ENCODE measurements around the gene ATP12A.

ATP12A gene

DNA sequence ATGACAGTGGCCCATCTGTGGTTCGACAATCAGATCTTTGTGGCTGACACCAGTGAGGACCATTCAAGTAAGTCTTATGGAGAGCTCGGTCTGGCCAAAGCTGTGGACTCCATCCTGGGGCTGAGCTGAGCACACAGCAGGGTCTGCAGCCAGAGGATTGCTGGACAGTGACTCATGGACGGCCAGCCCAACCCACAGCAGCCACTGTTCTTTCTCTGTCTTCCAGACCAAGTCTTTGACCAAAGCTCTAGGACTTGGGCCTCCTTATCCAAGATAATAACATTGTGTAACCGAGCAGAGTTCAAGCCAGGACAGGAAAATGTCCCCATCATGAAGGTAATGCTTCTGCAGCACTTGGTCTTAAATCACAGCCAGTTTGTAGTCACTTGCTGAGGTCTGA is 12.4 kb downstream of the ATP12A start:
- no peak overlapping the region for H3K27ac ChIP-seq (ENCODE audit: low read length)
- H3K9me3 ChIP-seq (ENCODE audit: control insufficient read depth in 1 of 2, low read length in 2 of 2) = no peaks in the 10 kb centered on the region
- H3K36me3 ChIP-seq (ENCODE audit: control insufficient read depth in 1 of 2, insufficient read depth in 2 of 2, low read length in 2 of 2) = no peaks in the 10 kb centered on the region
- no peak overlapping the region for H3K4me3 ChIP-seq (ENCODE audit: low read depth in 1 of 2, low read length in 2 of 2)
- H3K27me3 ChIP-seq (ENCODE audit: low read depth, low read length) = no peaks in the 10 kb centered on the region
- no peaks in the 10 kb centered on the region for H3K4me1 ChIP-seq (ENCODE audit: control insufficient read depth in 1 of 2, insufficient read depth in 2 of 2, low read length in 2 of 2)

DNA sequence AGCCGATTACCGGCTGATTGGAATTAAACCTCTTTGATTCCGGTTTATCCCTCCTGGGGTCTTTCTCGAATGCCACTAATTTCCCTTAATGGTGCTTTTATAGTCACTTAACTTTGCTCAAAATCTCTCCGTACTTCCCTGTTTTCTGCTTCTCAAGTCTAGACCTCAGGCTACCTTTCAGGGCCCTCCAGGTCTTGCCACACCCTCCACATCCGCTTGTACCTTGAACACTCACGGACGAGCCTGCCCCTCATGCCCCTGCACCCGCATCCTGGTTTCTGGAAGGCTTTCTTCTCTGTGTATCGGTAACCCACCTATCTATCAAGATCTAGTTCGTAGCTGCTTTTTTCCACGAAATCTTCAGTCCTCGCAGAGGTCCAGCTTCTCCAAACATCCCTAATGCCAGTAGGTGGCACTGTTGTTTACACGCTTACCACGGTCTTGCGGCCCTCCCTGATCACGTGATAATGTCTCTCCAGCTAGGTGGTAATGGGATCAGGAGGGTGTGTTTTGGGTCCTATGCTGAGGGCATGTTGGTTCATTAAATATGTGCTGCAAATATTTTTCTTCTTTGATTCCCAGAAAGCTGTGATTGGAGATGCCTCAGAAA is 13.8 kb downstream of the ATP12A start:
- no peaks in the 10 kb centered on the region for H3K27me3 ChIP-seq (ENCODE audit: low read depth, low read length)

DNA sequence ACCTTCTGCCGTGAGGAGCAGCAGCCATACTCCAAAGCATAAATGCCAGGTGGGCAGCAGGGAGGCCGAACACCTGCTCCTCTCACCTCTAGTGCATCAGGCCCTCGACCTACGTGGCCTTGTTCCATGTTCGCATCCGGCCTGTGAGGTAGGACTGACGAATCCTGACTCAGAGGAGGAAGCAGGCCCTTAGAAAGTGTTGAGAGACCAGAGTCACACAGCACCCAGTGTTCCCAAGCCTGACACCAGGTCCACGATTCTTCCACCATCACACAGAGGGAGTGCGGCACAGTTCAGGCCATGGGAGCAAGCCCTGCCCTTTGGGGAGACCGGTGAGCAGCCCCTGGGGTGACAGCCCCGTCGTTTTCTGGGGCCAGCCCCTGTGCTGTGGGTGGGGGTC is 14.7 kb downstream of the ATP12A start:
- Histone ChIP-seq H3K4me3 (ENCODE audit: low read depth in 1 of 2, low read length in 2 of 2) (no peak overlapping the region), H3K4me1 (ENCODE audit: control insufficient read depth in 1 of 2, insufficient read depth in 2 of 2, low read length in 2 of 2) (no peaks in the 10 kb centered on the region), H3K36me3 (ENCODE audit: control insufficient read depth in 1 of 2, insufficient read depth in 2 of 2, low read length in 2 of 2) (no peaks in the 10 kb centered on the region), H3K27me3 (ENCODE audit: low read depth, low read length) (no peaks in the 10 kb centered on the region), H3K9me3 (ENCODE audit: control insufficient read depth in 1 of 2, low read length in 2 of 2) (no peaks in the 10 kb centered on the region), H3K27ac (ENCODE audit: low read length) (no peak overlapping the region)

More for the DNA sequence above, 13.8 kb downstream of the ATP12A start:
- Histone ChIP-seq H3K27ac (ENCODE audit: low read length) (no peak overlapping the region), H3K36me3 (ENCODE audit: control insufficient read depth in 1 of 2, insufficient read depth in 2 of 2, low read length in 2 of 2) (no peaks in the 10 kb centered on the region), H3K4me1 (ENCODE audit: control insufficient read depth in 1 of 2, insufficient read depth in 2 of 2, low read length in 2 of 2) (no peaks in the 10 kb centered on the region), H3K9me3 (ENCODE audit: control insufficient read depth in 1 of 2, low read length in 2 of 2) (no peaks in the 10 kb centered on the region), H3K4me3 (ENCODE audit: low read depth in 1 of 2, low read length in 2 of 2) (no peak overlapping the region)

- Histone ChIP-seq H3K9me3 (ENCODE audit: control insufficient read depth in 1 of 2, low read length in 2 of 2) (no peaks in the 10 kb centered on the region), H3K27ac (ENCODE audit: low read length) (no peak overlapping the region), H3K4me3 (ENCODE audit: low read depth in 1 of 2, low read length in 2 of 2) (no peak overlapping the region), H3K36me3 (ENCODE audit: control insufficient read depth in 1 of 2, insufficient read depth in 2 of 2, low read length in 2 of 2) (no peaks in the 10 kb centered on the region), H3K27me3 (ENCODE audit: low read depth, low read length) (no peaks in the 10 kb centered on the region), H3K4me1 (ENCODE audit: control insufficient read depth in 1 of 2, insufficient read depth in 2 of 2, low read length in 2 of 2) (no peaks in the 10 kb centered on the region)
Measured at GRCh38 chr13:24698686-24699085, 18.5 kb downstream of the ATP12A start.

GRCh38 chr13:24699541-24699940 is 19.3 kb downstream of the ATP12A start:
- Histone ChIP-seq H3K9me3 (ENCODE audit: control insufficient read depth in 1 of 2, low read length in 2 of 2) (no peaks in the 10 kb centered on the region), H3K27me3 (ENCODE audit: low read depth, low read length) (no peaks in the 10 kb centered on the region), H3K4me1 (ENCODE audit: control insufficient read depth in 1 of 2, insufficient read depth in 2 of 2, low read length in 2 of 2) (no peaks in the 10 kb centered on the region), H3K36me3 (ENCODE audit: control insufficient read depth in 1 of 2, insufficient read depth in 2 of 2, low read length in 2 of 2) (no peaks in the 10 kb centered on the region), H3K27ac (ENCODE audit: low read length) (no peak overlapping the region), H3K4me3 (ENCODE audit: low read depth in 1 of 2, low read length in 2 of 2) (no peak overlapping the region)

DNA sequence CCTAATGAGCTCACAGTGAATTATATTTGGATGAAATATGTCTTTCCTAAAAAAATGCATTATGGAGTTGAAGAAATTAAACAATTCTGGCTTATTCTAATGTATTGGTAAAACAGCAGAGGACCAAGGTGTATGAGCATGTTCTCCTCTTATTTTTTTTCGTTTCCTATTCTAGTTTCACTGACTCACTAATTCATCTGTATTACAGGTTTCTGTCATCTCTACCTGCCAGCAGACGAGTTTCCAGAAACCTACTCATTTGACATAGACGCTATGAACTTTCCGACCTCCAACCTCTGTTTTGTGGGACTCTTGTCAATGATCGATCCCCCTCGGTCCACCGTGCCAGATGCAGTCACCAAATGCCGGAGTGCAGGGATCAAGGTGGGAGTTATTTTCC is 20.3 kb downstream of the ATP12A start:
- no peaks in the 10 kb centered on the region for H3K4me1 ChIP-seq (ENCODE audit: control insufficient read depth in 1 of 2, insufficient read depth in 2 of 2, low read length in 2 of 2)
- H3K4me3 ChIP-seq (ENCODE audit: low read depth in 1 of 2, low read length in 2 of 2) = no peak overlapping the region
- H3K36me3 ChIP-seq (ENCODE audit: control insufficient read depth in 1 of 2, insufficient read depth in 2 of 2, low read length in 2 of 2) = no peaks in the 10 kb centered on the region
- H3K27ac ChIP-seq (ENCODE audit: low read length) = no peak overlapping the region
- H3K27me3 ChIP-seq (ENCODE audit: low read depth, low read length) = no peaks in the 10 kb centered on the region
- H3K9me3 ChIP-seq (ENCODE audit: control insufficient read depth in 1 of 2, low read length in 2 of 2) = no peaks in the 10 kb centered on the region

GRCh38 chr13:24706886-24707585 is 26.8 kb downstream of the ATP12A start:
- no peak overlapping the region for H3K27ac ChIP-seq (ENCODE audit: low read length)
- H3K4me3 ChIP-seq (ENCODE audit: low read depth in 1 of 2, low read length in 2 of 2) = no peak overlapping the region
- no peaks in the 10 kb centered on the region for H3K27me3 ChIP-seq (ENCODE audit: low read depth, low read length)
- H3K4me1 ChIP-seq (ENCODE audit: control insufficient read depth in 1 of 2, insufficient read depth in 2 of 2, low read length in 2 of 2) = no peaks in the 10 kb centered on the region
- no peaks in the 10 kb centered on the region for H3K36me3 ChIP-seq (ENCODE audit: control insufficient read depth in 1 of 2, insufficient read depth in 2 of 2, low read length in 2 of 2)
- no peaks in the 10 kb centered on the region for H3K9me3 ChIP-seq (ENCODE audit: control insufficient read depth in 1 of 2, low read length in 2 of 2)

DNA sequence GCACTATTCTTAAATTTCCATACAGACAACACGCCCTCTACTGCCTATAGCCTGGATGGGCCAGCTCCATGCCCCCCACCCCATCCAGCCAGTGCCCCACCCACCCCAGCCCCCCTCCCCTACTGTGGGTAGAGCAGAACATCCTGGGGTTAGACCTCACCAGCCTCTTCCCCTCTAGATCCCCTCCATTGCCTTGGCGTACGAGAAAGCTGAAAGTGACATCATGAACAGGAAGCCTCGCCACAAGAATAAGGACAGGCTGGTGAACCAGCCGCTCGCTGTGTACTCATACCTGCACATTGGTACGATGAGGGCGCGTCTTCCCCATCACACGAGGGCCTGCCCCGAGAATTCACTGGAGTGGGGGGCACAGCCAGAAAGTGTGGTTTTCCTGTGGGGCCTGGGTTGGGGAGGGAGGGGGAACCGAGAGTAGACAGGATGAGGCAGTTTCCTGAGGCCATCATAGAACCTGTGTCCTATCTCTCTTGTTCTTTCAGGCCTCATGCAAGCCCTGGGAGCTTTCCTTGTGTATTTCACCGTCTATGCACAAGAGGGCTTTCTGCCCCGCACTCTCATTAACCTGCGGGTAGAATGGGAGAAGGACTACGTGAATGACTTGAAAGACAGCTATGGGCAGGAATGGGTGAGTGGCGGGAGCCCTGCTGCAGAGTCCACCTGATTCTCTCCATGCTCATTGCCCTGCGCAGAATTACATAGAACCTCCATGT is 29.1 kb downstream of the ATP12A start:
- Histone ChIP-seq H3K27me3 (ENCODE audit: low read depth, low read length) (no peaks in the 10 kb centered on the region), H3K4me1 (ENCODE audit: control insufficient read depth in 1 of 2, insufficient read depth in 2 of 2, low read length in 2 of 2) (peaks cover 0 to 4% of the 10 kb centered on the region in 2 donors), H3K27ac (ENCODE audit: low read length) (no peak overlapping the region), H3K9me3 (ENCODE audit: control insufficient read depth in 1 of 2, low read length in 2 of 2) (no peaks in the 10 kb centered on the region), H3K36me3 (ENCODE audit: control insufficient read depth in 1 of 2, insufficient read depth in 2 of 2, low read length in 2 of 2) (no peaks in the 10 kb centered on the region), H3K4me3 (ENCODE audit: low read depth in 1 of 2, low read length in 2 of 2) (no peak overlapping the region)

DNA sequence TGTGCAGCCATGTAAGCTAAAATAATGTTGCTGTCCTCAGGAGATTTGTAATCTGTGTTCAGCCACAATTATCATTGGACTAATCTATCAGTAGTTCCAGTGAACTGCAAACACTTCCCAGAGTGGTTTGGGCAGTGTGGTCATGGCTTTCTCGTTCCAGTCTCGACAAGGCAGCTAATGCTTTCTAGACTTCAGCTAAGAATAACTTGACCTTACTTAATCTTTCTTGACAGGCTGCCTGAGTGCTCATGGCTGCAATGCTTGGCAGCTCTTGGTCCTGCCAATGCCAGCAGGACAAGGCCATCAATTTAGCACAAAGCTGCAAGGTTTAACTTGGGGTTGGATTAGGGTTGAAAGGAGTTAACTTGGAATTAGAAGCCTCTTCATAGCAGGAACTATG is 32.8 kb downstream of the ATP12A start:
- Histone ChIP-seq H3K4me3 (ENCODE audit: low read depth in 1 of 2, low read length in 2 of 2) (no peak overlapping the region), H3K27ac (ENCODE audit: low read length) (no peak overlapping the region), H3K27me3 (ENCODE audit: low read depth, low read length) (no peaks in the 10 kb centered on the region), H3K36me3 (ENCODE audit: control insufficient read depth in 1 of 2, insufficient read depth in 2 of 2, low read length in 2 of 2) (no peaks in the 10 kb centered on the region), H3K4me1 (ENCODE audit: control insufficient read depth in 1 of 2, insufficient read depth in 2 of 2, low read length in 2 of 2) (peaks cover 0 to 4% of the 10 kb centered on the region in 2 donors), H3K9me3 (ENCODE audit: control insufficient read depth in 1 of 2, low read length in 2 of 2) (no peaks in the 10 kb centered on the region)

DNA sequence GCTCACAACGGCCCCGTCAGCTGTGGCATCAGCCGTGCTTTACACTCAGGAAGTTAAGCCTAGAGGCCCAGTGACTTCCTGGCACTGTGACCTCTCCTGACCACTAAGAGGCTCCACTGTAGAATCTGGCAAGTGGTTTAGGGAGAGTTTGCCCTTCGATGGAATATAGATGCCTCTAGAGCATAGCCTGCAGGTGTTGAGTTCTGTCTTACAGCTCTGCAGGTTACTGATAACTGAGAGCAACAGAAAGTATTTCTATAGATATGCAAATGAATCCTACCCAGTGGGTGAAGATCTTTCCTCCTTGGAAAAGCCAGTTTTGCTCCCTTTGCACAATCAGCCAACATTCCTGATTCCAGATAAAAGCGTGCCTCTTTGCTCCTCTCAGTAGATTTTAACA is 35.8 kb downstream of the ATP12A start:
- Histone ChIP-seq H3K27ac (ENCODE audit: low read length) (no peak overlapping the region), H3K9me3 (ENCODE audit: control insufficient read depth in 1 of 2, low read length in 2 of 2) (no peaks in the 10 kb centered on the region)

GRCh38 chr13:24716446-24716845 is 36.2 kb downstream of the ATP12A start:
- Histone ChIP-seq H3K4me3 (ENCODE audit: low read depth in 1 of 2, low read length in 2 of 2) (no peak overlapping the region), H3K9me3 (ENCODE audit: control insufficient read depth in 1 of 2, low read length in 2 of 2) (no peaks in the 10 kb centered on the region), H3K4me1 (ENCODE audit: control insufficient read depth in 1 of 2, insufficient read depth in 2 of 2, low read length in 2 of 2) (peaks cover 0 to 4% of the 10 kb centered on the region in 2 donors), H3K36me3 (ENCODE audit: control insufficient read depth in 1 of 2, insufficient read depth in 2 of 2, low read length in 2 of 2) (no peaks in the 10 kb centered on the region), H3K27me3 (ENCODE audit: low read depth, low read length) (no peaks in the 10 kb centered on the region), H3K27ac (ENCODE audit: low read length) (no peak overlapping the region)

More for the DNA sequence above, 35.8 kb downstream of the ATP12A start:
- H3K4me1 ChIP-seq (ENCODE audit: control insufficient read depth in 1 of 2, insufficient read depth in 2 of 2, low read length in 2 of 2) = peaks cover 0 to 4% of the 10 kb centered on the region in 2 donors
- H3K36me3 ChIP-seq (ENCODE audit: control insufficient read depth in 1 of 2, insufficient read depth in 2 of 2, low read length in 2 of 2) = no peaks in the 10 kb centered on the region
- H3K27me3 ChIP-seq (ENCODE audit: low read depth, low read length) = no peaks in the 10 kb centered on the region
- no peak overlapping the region for H3K4me3 ChIP-seq (ENCODE audit: low read depth in 1 of 2, low read length in 2 of 2)
